Left renal cortex interstitium (tissue), 4 donors: ENCODE data around the gene HHIPL1. TPM values are rescaled to one million over a fixed set of nuclear protein-coding genes. Genes with fewer than 3 reads are reported as not detected.

Source experiments
- DNase-seq, 4 donors: peaks; one replicate each; pipeline ENCODE4 v3.0.0-alpha.2; 2013; ENCODE audit warnings: low read depth in 4 of 4, low spot score in 2 of 4, missing footprints in 1 of 4
- polyA plus RNA-seq, 4 donors: library from polyadenylated mRNA; unstranded; fragments of 120-200 nt; gene quantifications; one replicate each; pipeline ENCODE4 v1.2.1, GENCODE V29; 2013; ENCODE audit not compliant: insufficient read length in 4 of 4

HHIPL1 gene
- polyA plus RNA-seq, 4 donors: 1.3 to 2.6 (median 1.9) TPM

DNA sequence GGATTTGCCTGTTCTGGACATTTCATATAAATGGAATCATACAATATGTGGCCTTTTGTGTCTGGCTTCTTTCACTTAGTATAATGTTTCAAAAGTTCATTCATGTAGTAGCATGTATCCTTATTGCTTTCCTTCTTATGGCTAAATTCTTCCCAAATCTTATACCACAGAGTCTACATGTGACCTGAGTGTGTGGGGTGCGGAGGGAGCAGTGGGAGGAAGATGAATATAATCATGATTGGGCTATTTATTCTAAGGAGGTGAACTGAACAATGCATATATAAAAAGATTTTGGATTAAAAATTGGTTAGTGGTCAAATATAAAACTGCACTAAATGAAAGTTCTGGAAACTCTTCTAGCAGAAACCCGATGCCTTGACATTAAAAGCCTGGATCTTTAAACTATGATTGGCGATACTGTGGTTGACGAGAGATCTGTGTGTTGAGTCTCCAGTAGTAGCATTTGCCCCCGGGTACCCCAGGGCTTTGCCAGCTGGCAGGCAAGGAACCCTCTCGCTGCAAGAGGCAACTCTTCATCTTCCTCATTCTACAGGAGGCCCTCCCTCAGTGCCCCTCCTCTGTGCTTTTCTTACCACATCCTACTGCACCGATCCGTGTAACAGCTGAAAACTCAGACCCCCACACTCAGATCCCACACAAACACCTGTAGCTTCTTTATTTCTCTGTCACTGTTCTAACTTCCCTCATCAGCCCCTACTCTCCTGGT, 41.8 kb downstream of the HHIPL1 start:
- DNase-seq: no peak

DNA sequence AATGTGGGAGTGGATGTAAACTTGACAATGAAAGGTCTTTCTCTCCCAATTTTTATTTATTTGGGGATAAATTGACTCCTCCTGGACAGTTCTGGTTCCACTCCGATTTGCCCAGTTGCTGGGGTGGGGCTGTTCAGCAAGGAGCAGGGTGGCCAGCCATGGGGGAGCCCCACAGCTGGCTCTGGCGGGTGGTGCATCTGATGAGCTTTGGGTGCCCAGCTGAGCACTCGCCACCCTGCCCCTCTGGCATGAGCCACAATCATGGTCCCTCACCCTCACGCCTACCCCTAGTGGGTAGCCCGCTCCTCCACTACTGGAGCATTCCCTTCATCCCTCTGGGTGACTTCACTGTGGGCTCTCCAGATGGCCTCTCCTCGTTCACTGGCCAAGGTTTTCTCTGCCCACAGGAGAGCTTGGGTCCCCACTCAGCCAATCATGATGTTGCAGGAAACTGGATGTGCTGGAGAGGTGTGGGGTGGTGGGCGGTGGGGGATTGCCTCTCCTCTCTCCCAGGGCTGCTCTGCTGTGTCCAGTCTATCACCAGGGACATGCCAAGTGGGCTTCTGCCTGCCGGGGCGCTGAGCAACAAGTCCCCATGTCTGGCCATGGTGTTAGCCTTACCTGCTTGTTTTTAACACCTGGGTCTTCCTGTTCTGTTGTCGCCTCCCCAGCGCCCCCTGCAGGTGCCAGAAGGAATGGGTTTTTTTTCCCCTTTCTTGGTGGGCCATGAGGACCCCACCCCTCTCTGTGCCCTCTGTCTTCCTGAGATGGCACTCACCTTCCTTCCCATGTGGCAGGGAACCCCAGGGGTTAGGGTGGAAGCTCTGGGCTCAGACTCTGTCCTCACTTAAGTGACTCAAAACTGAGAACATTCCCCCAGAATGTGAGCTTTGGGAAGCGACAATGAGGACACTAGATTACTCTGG, 42.6 kb downstream of the HHIPL1 start:
- DNase-seq: no peak

DNA sequence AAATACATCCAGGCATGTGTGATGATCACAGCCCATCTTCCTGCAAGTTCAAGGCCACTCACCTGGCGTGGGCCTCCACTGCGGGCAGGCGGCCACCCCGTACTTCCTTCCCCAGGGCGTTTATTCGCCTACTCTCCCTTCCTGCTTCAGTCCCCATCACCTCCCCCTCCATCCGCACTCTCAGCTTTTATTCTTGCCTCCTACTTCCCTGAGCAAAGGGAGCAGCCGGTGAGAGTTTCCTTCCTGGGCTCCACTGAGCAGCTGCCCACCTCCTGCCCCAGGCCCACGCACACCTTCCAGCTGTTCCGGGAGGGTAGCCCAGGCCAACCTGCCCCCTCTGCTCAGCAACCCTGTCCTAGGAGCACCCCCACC, 43.3 kb downstream of the HHIPL1 start:
- DNase-seq: no peak

DNA sequence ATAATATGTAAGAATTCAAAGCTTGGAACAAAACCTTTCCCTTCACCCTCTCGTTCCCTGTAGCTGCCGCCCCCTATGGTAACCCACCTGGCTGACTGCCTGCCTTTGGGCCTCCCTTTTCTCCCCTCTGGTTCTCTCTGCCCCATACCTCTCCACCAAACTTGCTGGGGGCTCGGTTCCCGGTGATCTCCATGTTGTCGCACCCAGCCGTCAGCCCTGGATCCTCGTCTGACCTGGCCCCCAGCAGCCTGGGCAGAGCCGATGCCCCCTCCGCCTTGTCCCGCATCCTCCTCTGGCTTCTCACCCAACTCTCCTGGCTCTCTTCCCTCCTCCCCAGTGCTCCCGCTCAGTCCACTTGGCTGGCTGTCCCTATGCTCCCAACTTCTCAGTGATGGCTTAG, 43.7 kb downstream of the HHIPL1 start:
- no peak for DNase-seq

DNA sequence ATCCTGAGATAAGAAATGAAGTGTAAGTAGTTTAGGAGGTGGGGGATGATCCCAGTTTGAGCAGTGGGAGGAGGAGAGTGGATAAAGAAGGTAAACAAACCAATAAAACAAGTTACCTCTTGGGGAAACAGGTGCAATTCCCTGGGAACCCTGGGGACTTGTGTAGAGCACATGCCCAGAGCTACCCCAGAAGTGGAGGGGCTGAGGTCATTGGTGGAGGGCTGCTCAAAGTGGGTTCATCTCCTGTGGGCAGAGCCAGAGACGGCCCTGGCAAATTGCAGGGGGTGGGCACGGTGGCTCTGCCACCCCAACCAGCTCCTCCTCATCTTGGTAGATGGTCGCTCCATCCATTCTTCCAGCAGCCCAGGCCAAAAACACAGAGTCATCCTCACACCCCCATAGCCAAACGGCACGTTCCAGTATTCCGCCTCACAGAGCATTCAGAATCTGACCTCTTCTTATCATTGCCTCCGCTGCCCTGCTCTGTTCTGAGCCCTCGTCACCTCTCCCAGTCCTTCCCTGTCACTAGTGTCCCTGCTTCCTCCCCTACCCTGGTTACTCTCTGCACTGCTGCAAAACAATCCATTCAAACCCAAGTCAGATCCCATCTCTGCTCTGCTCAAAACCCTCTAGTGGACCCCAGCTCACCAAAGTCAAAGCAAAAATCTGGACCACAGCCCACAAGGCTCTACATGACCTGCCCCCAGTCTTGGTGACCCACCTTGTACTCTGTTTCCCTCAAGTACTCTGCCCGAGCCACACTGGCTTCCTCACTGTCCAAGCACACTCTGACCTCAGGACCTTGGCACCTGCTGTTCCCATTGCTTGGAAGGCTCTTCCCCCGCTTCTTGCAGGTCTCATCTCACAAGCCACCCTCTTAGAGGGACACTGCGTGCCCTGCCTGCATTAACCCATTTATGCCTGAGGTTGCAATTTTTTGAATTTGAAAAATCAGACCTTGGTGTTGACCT, 44.6 kb downstream of the HHIPL1 start:
- DNase-seq: no peak

DNA sequence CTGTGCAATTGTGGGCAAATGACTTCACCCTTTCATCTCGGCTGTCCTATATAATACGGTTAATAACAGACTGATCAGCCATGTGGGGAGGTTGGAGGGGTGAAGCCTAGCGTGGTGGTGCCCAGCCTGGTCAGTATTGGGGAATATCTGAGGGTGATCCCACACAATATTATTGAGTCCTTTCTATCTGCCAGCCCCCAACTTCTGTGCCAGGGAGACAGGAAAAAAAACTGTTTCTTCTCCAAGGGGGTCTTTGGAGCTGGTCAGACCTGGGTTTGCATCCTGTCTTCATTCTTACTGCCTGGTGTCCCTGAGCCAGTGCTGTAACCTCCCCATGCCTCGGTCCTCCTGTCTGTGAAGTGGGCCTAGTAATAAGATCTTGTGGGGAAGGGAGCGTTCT, 45.7 kb downstream of the HHIPL1 start:
- no peak for DNase-seq

DNA sequence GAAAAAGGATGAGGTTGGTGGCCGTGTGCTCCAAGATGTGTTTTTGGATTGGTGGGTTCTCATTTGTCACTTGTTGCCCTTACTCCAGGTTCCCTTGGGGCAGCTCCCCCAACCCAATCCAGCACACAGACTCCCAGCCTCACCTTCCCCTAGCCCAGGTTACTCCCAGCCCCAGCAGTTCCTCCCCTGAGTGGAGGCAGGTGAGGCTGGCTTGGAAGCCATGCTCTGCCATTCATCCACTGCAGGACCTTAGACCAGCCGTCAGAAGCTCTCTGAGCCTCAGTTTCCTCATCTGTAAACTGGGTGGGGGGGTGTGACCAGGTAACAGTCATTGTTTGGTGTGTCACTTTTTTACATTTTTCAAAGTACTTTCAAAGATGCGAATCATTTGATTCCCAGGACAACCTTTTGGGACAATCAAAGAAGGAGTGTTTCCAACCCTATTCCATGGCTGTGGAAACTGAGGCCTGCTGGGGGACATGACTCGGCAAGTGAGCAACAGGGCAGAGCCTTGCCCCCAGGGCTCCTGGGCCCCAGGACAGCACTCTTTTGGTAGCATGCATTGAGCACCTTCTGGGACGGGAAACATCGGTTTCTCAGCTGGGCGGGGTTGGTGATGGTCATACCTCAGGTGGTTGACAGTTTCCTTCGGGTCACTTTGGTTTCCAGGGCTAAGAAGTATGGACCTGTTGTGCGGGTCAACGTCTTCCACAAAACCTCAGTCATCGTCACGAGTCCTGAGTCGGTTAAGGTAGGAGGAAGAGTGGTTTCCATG, 46.4 kb downstream of the HHIPL1 start:
- DNase-seq: no peak

DNA sequence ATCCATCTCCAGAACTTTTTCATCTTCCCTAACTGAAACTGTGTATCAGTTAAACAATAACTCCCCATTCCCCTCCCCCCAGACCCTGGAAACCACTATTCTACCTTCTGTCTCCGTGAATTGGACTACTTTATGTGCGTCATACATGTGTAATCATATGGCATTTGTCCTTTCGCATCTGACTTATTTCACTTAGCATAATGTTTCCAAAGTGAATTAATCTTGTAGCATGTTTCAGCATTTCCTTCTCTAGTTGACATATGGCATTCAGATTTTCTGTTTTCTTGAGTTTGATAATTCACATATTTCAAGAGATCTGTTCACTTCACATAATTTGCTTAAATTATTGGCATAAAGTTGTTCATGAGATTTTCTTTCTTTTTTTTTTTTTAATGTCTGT, 49.0 kb downstream of the HHIPL1 start:
- DNase-seq: no peak

DNA sequence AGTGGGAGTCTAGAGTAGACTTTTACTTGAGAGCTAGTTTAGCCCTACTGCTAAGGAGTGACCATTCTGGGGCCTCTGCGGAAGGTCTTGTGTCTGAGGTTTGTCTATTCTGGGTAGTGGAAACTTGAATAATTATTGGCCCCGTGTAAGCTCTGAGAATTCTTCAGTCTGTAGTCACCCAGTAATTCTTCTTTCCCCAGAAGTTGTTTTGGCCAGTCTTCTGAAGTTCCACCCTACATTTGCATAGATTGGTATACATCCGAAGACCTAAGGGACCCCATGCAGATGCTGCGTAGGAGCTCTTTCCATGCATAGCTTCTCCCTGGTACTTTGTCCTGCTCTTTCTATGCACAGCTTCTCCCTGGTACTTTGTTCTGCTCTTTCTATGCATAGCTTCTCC, 52.0 kb downstream of the HHIPL1 start:
- DNase-seq: no peak

DNA sequence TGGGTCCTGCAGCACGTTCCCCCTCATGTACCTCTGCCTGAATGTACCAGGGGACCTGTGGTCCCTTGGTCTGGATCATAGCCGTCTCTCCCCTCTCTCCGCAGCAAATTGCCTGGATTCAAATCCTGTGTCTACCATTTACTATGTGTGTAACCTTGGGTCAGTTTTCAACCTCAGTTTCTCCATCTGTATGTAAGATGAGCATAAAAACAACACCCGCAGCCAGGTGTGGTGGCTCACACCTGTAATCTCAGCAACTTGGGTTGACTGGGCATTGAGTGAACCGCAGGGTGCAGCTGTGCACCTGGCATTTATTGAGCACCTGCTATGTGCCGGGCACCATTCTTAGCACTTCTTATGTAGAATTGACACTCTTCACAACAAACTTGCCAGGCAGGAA, 53.3 kb downstream of the HHIPL1 start:
- no peak for DNase-seq

DNA sequence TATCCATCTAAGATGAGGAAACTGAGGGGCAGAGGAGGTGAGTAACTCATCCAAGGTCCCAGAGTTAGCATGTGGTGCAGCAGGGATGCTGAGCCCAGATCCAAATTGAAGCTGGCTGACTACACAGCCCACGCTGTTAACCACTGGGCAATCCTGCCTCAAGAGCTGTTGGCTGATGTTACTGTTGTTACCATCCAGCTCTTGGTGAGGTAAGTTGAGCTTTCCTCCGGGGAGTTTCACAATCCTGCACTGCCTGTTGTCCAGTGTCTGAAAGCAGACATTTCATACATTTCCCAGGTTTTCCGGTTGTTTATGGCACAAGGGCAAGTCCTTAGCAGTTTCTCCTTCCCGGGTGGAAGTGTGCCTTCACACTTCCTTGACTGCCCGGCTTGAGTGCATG, 53.7 kb downstream of the HHIPL1 start:
- DNase-seq: no peak

DNA sequence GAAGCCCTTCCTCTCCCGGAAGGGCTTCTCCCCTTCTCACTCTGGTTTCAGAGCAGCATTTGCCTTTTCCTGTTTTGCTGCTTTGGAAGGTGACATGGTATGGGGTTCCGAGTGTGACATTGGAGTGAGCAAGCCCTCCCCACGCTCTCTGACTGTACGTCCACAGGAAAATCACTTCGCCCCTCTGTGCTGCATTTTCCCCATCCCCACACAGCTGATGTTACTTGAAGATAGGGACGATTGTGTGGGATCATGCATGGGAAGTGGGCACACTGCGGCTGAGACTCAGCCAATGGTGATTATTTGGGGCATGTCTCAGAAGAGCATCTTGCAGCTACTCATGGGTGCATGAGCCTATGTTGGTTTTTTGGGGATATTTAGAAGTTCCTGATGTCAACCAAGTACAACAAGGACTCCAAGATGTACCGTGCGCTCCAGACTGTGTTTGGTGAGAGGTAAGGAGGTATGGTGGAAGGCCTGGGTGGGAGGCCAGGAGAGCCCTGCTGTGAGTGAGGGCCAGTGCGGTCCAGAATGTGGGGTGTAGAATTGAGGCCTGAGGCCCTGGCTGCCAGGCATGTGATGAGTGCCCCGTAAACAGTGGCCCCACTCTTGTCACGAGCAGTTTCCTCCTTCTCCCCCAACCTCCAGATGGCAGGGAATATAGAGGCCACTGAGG, 54.3 kb downstream of the HHIPL1 start:
- no peak for DNase-seq

DNA sequence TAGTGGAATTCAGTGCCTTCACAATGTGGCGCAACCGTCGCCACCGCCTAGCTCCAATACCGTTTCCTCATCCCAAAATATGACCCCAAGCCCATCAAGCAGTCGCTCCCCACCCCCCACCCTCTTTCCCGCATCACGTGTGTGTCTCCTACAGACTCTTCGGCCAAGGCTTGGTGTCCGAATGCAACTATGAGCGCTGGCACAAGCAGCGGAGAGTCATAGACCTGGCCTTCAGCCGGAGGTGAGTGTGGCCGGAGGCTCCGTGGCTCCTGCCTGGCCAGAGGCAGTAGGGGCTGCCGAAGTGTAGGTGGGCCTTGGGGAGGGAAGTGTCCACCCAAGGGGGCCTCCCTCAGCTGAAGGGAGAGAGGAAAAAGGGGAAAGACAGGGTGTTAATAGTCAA, 54.9 kb downstream of the HHIPL1 start:
- no peak for DNase-seq

DNA sequence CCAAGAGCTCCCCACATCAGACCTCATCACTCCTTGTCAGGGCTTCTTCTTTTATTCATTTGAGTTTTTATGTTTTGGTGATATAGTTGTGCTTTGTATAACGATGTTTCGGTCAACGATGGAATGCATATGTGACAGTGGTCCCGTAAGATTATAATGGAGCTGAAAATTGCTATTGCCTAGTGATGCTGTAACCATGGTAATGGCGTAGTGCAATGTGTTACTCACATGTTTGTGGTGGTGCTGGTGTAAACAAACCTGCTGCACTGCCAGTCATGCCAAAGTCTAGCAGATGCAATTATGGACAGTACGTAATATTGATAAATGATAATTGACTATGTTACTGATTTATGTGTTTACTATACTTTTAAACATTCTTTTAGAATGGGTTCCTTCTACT, 55.5 kb downstream of the HHIPL1 start:
- no peak for DNase-seq

DNA sequence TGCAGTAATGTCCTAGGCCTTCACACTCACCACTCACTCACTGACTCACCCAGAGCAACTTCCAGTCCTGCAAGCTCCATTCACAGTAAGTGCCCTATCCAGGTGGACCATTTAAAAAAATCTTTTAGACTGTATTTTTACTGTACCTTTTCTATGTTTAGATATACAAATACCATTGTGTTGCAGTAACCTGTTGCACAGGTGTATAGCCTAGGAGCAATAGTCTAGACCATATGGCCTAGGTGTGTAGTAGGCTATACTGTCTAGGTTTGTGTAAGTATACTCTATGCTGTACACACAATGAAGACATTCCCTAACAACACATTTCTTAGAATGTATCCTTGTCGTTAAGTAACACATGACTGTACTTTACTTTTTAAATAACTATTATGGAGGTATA, 56.3 kb downstream of the HHIPL1 start:
- no peak for DNase-seq

DNA sequence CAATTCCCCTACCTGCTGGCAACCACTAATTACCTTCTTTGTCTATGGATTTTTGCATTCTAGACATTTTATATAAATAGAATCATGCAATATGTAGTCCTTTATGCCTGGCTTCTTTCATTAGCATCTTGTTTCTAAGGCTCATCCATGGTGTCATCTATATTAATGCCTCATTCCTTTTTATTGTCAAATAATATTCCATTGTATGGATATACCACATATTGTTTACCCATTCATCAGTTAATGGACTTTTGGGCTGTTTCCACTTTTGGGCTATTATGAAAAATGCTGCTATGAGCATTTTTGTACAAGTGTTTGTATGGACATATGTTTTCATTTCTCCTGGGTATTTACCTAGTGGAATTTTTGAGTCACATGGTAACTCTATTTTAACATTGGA, 57.2 kb downstream of the HHIPL1 start:
- DNase-seq: no peak

DNA sequence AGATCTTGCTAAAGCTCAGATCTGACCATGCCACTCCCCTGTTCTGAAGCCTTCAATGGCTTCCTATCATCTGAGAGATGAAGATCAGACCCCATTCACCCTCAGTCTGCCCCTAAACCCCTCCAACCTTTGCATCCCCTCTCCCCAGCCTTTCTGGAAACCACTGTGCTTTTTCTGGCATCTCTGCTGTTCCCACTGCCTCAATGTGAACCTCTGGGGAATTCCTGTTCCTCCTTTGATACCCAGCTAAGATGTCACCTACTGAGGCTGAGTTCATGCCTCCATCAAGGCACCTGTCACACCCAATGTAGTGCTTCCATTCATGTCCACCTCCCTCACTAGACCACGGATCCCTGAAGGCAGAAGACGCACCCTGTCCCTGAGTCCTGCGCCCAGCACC, 58.5 kb downstream of the HHIPL1 start:
- DNase-seq: no peak

DNA sequence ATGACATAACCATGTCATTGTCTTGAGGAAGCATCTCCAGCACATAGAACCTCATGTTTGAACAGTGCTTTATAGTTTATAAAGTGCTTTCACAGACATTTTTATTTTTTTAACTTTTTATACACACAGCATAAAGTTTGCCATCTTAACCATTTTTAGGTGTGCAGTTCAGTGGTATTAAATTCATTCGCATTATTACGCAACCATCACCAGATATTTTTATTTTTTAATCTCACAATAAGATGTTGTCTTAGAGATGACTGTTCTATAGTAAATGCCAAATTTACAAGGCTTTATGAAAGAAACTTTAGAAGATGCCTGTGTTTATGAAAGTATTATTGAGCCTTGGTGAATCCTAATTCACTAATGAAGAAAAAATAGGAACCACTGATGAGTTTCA, 59.1 kb downstream of the HHIPL1 start:
- no peak for DNase-seq

DNA sequence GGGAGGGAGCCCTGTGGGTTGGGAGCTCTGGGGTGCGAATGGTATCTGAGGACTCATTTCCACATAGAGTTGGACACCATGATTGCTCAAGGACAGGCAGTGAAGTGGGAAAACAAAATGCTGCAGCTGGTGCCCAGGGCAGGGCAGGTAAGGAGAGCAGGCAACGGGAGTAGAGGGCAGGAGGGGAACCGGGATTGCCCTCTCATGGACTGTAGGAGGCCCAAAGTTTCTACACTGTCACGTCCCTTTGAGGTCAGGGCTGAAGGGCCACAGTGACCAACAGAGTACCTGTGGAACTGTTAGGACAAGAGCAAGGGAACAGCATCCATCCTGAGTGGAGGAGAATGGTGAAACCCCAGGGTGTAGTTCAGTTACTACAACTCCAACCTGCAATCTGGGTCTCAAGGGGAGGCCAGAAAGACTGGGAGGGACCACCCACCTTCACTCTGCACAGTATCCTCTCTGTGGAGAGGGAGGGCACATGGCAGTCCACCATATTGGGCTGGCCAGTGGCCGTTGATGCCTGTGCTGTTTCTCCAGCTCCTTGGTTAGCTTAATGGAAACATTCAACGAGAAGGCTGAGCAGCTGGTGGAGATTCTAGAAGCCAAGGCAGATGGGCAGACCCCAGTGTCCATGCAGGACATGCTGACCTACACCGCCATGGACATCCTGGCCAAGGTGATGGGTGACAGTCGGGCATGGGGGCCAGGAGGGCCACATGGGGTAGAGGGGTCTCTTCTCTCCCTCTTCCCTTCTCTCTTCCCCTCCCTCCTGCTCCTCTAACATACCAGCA, 61.4 kb downstream of the HHIPL1 start:
- no peak for DNase-seq
